Panc1 (cell line): ENCODE data around the gene C6orf132. TPM values are rescaled to one million over a fixed set of nuclear protein-coding genes. Genes with fewer than 3 reads are reported as not detected.

ENCODE experiments used
- ATAC-seq: fragments of 200-7000 bp; cut with Tn5 transposase; 2 replicates; pipeline ENCODE4 v1.9.1; 2020; ENCODE audit warnings: mild to moderate bottlenecking, moderate library complexity
- BruUV-seq: library from RNA; stranded (reverse); fragments of 400-500 nt; replicated peaks from 2 replicates; lab custom pipeline; 2021; lab: Mats Ljungman, UMichigan
- CTCF ChIA-PET: fragments of 300-600 bp; sonication (Branson Sonifier 250); formaldehyde crosslinking; loops from one replicate; lab custom pipeline; 2022; ENCODE audit warnings: antibody characterized with exemption; lab: Charles Lee
- POLR2A ChIA-PET: fragments of 300-600 bp; sonication (Branson Sonifier 250); formaldehyde crosslinking; loops from one replicate; lab custom pipeline; 2022; ENCODE audit warnings: antibody characterized with exemption; lab: Charles Lee
- DNase-seq: peaks from one replicate; pipeline ENCODE4 v3.0.0-alpha.2; 2010; ENCODE audit warnings: low read depth, low spot score
- H3K27ac ChIP-seq: 2 replicates; pipeline ENCODE4 v1.5.1; 2011; ENCODE audit warnings: mild to moderate bottlenecking, low read length, inconsistent platforms
- H3K27me3 ChIP-seq: fragments of 200-500 bp; sonication (Bioruptor generic); 2 replicates; pipeline ENCODE4 v1.6.0; 2014; ENCODE audit warnings: low read length, inconsistent platforms; ENCODE audit not compliant: control insufficient read depth, insufficient read depth
- H3K36me3 ChIP-seq: fragments of 200-500 bp; sonication (Bioruptor generic); 2 replicates; pipeline ENCODE4 v1.5.1; 2014; ENCODE audit warnings: inconsistent platforms, mild to moderate bottlenecking, low read length, moderate library complexity; ENCODE audit not compliant: control insufficient read depth, insufficient read depth
- H3K4me1 ChIP-seq: 2 replicates; pipeline ENCODE4 v1.5.1; 2011; ENCODE audit warnings: inconsistent platforms, mild to moderate bottlenecking, low read length, moderate library complexity; ENCODE audit not compliant: control insufficient read depth, insufficient read depth
- H3K4me3 ChIP-seq, 2 experiments: 2 replicates each; pipeline ENCODE4 v1.5.1; 2011 to 2012; ENCODE audit warnings: low read depth in 2 of 2, low read length in 2 of 2, mild to moderate bottlenecking in 2 of 2, inconsistent platforms in 1 of 2, moderate library complexity in 1 of 2
- H3K9me3 ChIP-seq: fragments of 200-500 bp; sonication (Bioruptor generic); 2 replicates; pipeline ENCODE4 v1.5.1; 2014; ENCODE audit warnings: low read depth, mild to moderate bottlenecking, inconsistent platforms, low read length, moderate library complexity; ENCODE audit not compliant: control insufficient read depth, insufficient read depth
- POLR2AphosphoS5 ChIP-seq: IDR thresholded peaks from 2 replicates; pipeline ENCODE4 v1.6.1; 2012; ENCODE audit warnings: mild to moderate bottlenecking, low read depth, low read length, moderate library complexity
- SIN3A ChIP-seq: IDR thresholded peaks from 2 replicates; pipeline ENCODE4 v1.6.1; 2012; ENCODE audit warnings: low read depth, mild to moderate bottlenecking, low read length, moderate library complexity, borderline replicate concordance; ENCODE audit not compliant: insufficient read depth
- TCF7L2 ChIP-seq: IDR thresholded peaks from 2 replicates; pipeline ENCODE4 v1.6.1; 2011; ENCODE audit warnings: mild to moderate bottlenecking, low read depth, low read length, inconsistent platforms
- in situ Hi-C: cut with HindIII; loops from 2 replicates; pipeline ENCODE4 v1.10.0; 2016; ENCODE audit warnings: low sequenced_read_pairs, low pct_unique_long_range_greater_than_20kb
- intact Hi-C: fragments of 100-400 bp; cut with micrococcal nuclease; formaldehyde crosslinking; loops from one replicate; pipeline ENCODE4 v1.10.0; 2022; ENCODE audit not compliant: unreplicated experiment
- total RNA-seq: library from RNA; stranded (reverse); gene quantifications from one replicate; pipeline ENCODE4 v1.2.1, GENCODE V29; 2021; ENCODE audit not compliant: unreplicated experiment
- TF ChIP-seq, protein P1 (sequence below), 2 experiments: IDR thresholded peaks; 2 replicates each; pipeline ENCODE4 v1.6.1; 2011 to 2012; ENCODE audit warnings: low read depth in 2 of 2, control low read depth in 1 of 2, low read length in 1 of 2, mild to moderate bottlenecking in 1 of 2, moderate library complexity in 1 of 2; ENCODE audit not compliant: insufficient read depth in 1 of 2
- TF ChIP-seq, protein P2 (sequence below): fragments of 450-650 bp; IDR thresholded peaks from 2 replicates; pipeline ENCODE4 v1.5.1; 2017; ENCODE audit warnings: mild to moderate bottlenecking

Gene C6orf132
- total RNA-seq, 1 experiment from 2014 or later = 12.9 TPM

DNA sequence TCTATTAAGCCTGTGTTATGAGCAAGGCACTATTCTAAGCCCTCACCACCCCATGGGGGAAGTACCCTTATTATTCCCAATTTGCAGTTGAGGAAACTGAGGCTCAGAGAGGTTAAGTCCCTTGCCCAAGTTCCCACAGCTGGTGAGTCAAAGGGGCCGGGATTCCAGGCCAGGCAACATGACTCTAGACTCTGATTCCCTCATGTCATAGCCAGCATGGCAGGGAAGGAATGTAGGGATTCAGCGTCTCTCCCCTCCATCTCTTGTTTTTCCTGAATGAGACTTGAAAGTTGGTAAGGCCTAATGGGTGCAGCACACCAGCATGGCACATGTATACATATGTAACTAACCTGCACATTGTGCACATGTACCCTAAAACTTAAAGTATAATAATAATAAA is 6.7 kb downstream of the C6orf132 start:
- H3K27ac ChIP-seq = peak overlapping the region; percentile 94
- in situ Hi-C loops = no loop called here
- BruUV-seq = no TSS peak
- H3K4me3 ChIP-seq = no peak overlapping the region
- ChIA-PET CTCF (no interaction called here), POLR2A (no interaction called here)
- ATAC-seq (no peak), DNase-seq (no peak)
- TF ChIP-seq, protein P1, sequence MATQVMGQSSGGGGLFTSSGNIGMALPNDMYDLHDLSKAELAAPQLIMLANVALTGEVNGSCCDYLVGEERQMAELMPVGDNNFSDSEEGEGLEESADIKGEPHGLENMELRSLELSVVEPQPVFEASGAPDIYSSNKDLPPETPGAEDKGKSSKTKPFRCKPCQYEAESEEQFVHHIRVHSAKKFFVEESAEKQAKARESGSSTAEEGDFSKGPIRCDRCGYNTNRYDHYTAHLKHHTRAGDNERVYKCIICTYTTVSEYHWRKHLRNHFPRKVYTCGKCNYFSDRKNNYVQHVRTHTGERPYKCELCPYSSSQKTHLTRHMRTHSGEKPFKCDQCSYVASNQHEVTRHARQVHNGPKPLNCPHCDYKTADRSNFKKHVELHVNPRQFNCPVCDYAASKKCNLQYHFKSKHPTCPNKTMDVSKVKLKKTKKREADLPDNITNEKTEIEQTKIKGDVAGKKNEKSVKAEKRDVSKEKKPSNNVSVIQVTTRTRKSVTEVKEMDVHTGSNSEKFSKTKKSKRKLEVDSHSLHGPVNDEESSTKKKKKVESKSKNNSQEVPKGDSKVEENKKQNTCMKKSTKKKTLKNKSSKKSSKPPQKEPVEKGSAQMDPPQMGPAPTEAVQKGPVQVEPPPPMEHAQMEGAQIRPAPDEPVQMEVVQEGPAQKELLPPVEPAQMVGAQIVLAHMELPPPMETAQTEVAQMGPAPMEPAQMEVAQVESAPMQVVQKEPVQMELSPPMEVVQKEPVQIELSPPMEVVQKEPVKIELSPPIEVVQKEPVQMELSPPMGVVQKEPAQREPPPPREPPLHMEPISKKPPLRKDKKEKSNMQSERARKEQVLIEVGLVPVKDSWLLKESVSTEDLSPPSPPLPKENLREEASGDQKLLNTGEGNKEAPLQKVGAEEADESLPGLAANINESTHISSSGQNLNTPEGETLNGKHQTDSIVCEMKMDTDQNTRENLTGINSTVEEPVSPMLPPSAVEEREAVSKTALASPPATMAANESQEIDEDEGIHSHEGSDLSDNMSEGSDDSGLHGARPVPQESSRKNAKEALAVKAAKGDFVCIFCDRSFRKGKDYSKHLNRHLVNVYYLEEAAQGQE (IDR thresholded peaks at IDR 0.05; ENCODE audit: insufficient read depth in 1 of 2, low read depth in 2 of 2, low read length in 1 of 2) = no peak
- TF ChIP-seq, protein P2, sequence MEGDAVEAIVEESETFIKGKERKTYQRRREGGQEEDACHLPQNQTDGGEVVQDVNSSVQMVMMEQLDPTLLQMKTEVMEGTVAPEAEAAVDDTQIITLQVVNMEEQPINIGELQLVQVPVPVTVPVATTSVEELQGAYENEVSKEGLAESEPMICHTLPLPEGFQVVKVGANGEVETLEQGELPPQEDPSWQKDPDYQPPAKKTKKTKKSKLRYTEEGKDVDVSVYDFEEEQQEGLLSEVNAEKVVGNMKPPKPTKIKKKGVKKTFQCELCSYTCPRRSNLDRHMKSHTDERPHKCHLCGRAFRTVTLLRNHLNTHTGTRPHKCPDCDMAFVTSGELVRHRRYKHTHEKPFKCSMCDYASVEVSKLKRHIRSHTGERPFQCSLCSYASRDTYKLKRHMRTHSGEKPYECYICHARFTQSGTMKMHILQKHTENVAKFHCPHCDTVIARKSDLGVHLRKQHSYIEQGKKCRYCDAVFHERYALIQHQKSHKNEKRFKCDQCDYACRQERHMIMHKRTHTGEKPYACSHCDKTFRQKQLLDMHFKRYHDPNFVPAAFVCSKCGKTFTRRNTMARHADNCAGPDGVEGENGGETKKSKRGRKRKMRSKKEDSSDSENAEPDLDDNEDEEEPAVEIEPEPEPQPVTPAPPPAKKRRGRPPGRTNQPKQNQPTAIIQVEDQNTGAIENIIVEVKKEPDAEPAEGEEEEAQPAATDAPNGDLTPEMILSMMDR = no peak
- TF ChIP-seq POLR2AphosphoS5 (no peak), TCF7L2 (no peak)
- intact Hi-C loops = no loop called here
- H3K27me3 ChIP-seq = no peaks in the 10 kb centered on the region
- H3K4me1 ChIP-seq = peaks cover 55% of the 10 kb centered on the region
- H3K9me3 ChIP-seq = no peaks in the 10 kb centered on the region
- no peaks in the 10 kb centered on the region for H3K36me3 ChIP-seq

DNA sequence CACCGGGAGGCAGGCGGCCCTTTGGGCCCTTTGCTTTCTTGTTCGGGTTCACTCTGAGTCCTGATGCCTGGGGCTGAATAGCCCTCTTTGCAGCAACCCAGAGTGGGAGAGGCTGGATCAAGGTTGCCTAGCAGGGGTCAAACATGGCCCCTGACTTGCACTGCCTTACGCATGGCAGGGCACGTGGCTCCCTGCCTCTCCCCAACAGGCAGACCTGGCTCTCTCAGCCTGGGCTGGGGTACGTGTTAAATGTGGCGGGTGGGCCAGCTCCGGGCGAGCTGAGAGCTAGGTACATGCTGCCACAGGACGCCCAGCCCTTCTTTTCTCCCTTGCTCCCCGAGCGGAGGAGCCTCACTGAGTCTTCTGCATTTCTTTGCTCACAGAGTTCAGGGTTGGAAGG is 7.3 kb downstream of the C6orf132 start:
- Histone ChIP-seq H3K27me3 (no peaks in the 10 kb centered on the region), H3K4me1 (peaks cover 50% of the 10 kb centered on the region), H3K9me3 (no peaks in the 10 kb centered on the region), H3K4me3 (no peak overlapping the region), H3K27ac (peak overlapping the region; percentile 72; the same call in 1 of the 2 replicates), H3K36me3 (no peaks in the 10 kb centered on the region)
- no TSS peak for BruUV-seq
- ChIA-PET CTCF (interaction anchor here (0.7 kb wide), 1 partner anchor 30 kb away, joined by 7 read pairs; no protein-coding TSS in a partner anchor), POLR2A (no interaction called here)
- DNase-seq (no peak), ATAC-seq (no peak)
- TF ChIP-seq POLR2AphosphoS5 = no peak
- TF ChIP-seq, protein P2 = no peak
- TF ChIP-seq SIN3A = no peak
- TF ChIP-seq, protein P1 (IDR thresholded peaks at IDR 0.05; ENCODE audit: insufficient read depth in 1 of 2, low read depth in 2 of 2, low read length in 1 of 2) = no peak
- no peak for TF ChIP-seq TCF7L2
- in situ Hi-C loops = no loop called here
- intact Hi-C loops = no loop called here
